ENCODE measurements around the gene SERP2. TPM values are rescaled to one million over a fixed set of nuclear protein-coding genes. Genes with fewer than 3 reads are reported as not detected.

The SERP2 gene
- total and polyA plus RNA-seq, 9 of the 15 experiments (the other 6 are each of a cell fraction or from before 2014, with no cell fraction given) = 0.13 TPM; not detected in 8

- TF ChIP-seq SUPT5H (IDR thresholded peaks at IDR 0.05) (no peak), SMARCA4 (IDR thresholded peaks at IDR 0.05) (peak; percentile 84), ZNF57 (CRISPR knock-in tag; IDR thresholded peaks at IDR 0.05) (no peak), ZNF280A (IDR thresholded peaks at IDR 0.05; ENCODE audit: low read depth, partially characterized antibody) (no peak), HDAC2 (IDR thresholded peaks at IDR 0.05) (peak; percentile 83), ESRRA (IDR thresholded peaks at IDR 0.05; ENCODE audit: borderline replicate concordance, low read depth) (no peak), ZNF224 (CRISPR knock-in tag; IDR thresholded peaks at IDR 0.05) (no peak), ZNF280B (CRISPR knock-in tag; IDR thresholded peaks at IDR 0.05) (no peak), ZNF316 (IDR thresholded peaks at IDR 0.05) (no peak), U2AF1 (optimal IDR thresholded peaks at IDR 0.05; ENCODE audit: low read depth, low read length) (no peak), E2F5 (CRISPR knock-in tag; IDR thresholded peaks at IDR 0.05) (no peak), CBX3 (IDR thresholded peaks at IDR 0.05; ENCODE audit: borderline replicate concordance in 1 of 2, low read length in 2 of 2) (no peak), NELFE (IDR thresholded peaks at IDR 0.05; ENCODE audit: insufficient read depth, insufficient read length) (no peak), TFAP4 (CRISPR knock-in tag; IDR thresholded peaks at IDR 0.05; ENCODE audit: borderline replicate concordance) (peak; percentile 37; the same call in 1 of the 2 replicates), FOXP4 (CRISPR knock-in tag; IDR thresholded peaks at IDR 0.05; ENCODE audit: borderline replicate concordance) (no peak), KLF13 (tag; IDR thresholded peaks at IDR 0.05; ENCODE audit: borderline replicate concordance, low read depth) (no peak), GMEB1 (CRISPR knock-in tag; IDR thresholded peaks at IDR 0.05) (no peak), GTF2E2 (tag; IDR thresholded peaks at IDR 0.05) (no peak), ARNT (IDR thresholded peaks at IDR 0.05) (0 out of 4 replicates have a peak, but pooled peaks of 1 of the 2 experiments have one; percentile 65), ILK (tag; IDR thresholded peaks at IDR 0.05; ENCODE audit: borderline replicate concordance, low read depth) (no peak), DNMT1 (IDR thresholded peaks at IDR 0.05) (no peak)
Measured at GRCh38 chr13:44382635-44383145, 9.1 kb downstream of the SERP2 start (continued).

Data from K562 (cell line).